BLaER1 (cell line): ENCODE data around the gene RFNG.

ENCODE experiments used
- H3K27ac ChIP-seq: shearing (Covaris generic); formaldehyde crosslinking; 2 replicates; pipeline ENCODE4 v1.8.1; 2022
- H3K27me3 ChIP-seq: shearing (Covaris generic); formaldehyde crosslinking; 2 replicates; pipeline ENCODE4 v1.8.1; 2022
- H3K36me3 ChIP-seq: shearing (Covaris generic); formaldehyde crosslinking; 2 replicates; pipeline ENCODE4 v1.8.1; 2022
- H3K4me1 ChIP-seq: shearing (Covaris generic); formaldehyde crosslinking; 2 replicates; pipeline ENCODE4 v1.8.1; 2022
- H3K4me2 ChIP-seq: shearing (Covaris generic); formaldehyde crosslinking; 2 replicates; pipeline ENCODE4 v1.8.1; 2022
- H3K4me3 ChIP-seq: shearing (Covaris generic); formaldehyde crosslinking; 2 replicates; pipeline ENCODE4 v1.8.1; 2022
- H3K9ac ChIP-seq: shearing (Covaris generic); formaldehyde crosslinking; 2 replicates; pipeline ENCODE4 v1.8.1; 2022
- H3K9me3 ChIP-seq: shearing (Covaris generic); formaldehyde crosslinking; 2 replicates; pipeline ENCODE4 v1.8.1; 2022
- H4K20me1 ChIP-seq: shearing (Covaris generic); formaldehyde crosslinking; 2 replicates; pipeline ENCODE4 v1.8.1; 2022
- Cebpa-rat ChIP-seq: shearing (Covaris generic); IDR thresholded peaks from 2 replicates; pipeline ENCODE4 v1.8.1; 2022

Gene RFNG

GRCh38 chr17:81998212-81998611, 53.4 kb downstream of the RFNG start:
- Histone ChIP-seq H3K9me3 (no peaks in the 10 kb centered on the region), H3K9ac (no peak overlapping the region), H3K27me3 (peaks cover 17% of the 10 kb centered on the region; the same call in 1 of the 2 replicates), H3K36me3 (0 out of 2 replicates have a peak, but pooled peaks cover 6% of the 10 kb centered on the region), H3K4me3 (no peak overlapping the region), H3K4me2 (peak overlapping the region; percentile 95), H3K4me1 (peaks cover 64% of the 10 kb centered on the region), H3K27ac (no peak overlapping the region), H4K20me1 (peaks cover 75% of the 10 kb centered on the region)
- TF ChIP-seq Cebpa-rat, result no peak
